ENCODE measurements around the gene BBS12.

Gene BBS12

GRCh38 chr4:122732329-122733026 is at the start of gene BBS12:
Gene BBS12, plus strand, starts transcription at chr4:122732704. Its CDS starts 9,189 bp downstream, at chr4:122741893.
- H2AFZ ChIP-seq (ENCODE audit: low read depth, low read length, severe bottlenecking), result peak within 1 kb of the TSS; percentile 91
- H4K20me1 ChIP-seq (ENCODE audit: low read depth, low read length), result no peaks in the 10 kb centered on the region
- H3K27ac ChIP-seq (ENCODE audit: low read depth, low read length), result no peak within 1 kb of the TSS
- TF ChIP-seq CTCF (IDR thresholded peaks at IDR 0.05; ENCODE audit: insufficient read depth, low read length, poor library complexity, severe bottlenecking) (no peak), EZH2phosphoT487 (conservative IDR thresholded peaks at IDR 0.05; ENCODE audit: low read length) (no peak)
- H3K9me2 ChIP-seq (replicated peaks; ENCODE audit: insufficient read depth, low read length), result no peaks in the 10 kb centered on the region
- peak within 1 kb of the TSS; percentile 45 for H3K9ac ChIP-seq (ENCODE audit: low read length)
- H3K27me3 ChIP-seq (ENCODE audit: low read length), result no peaks in the 10 kb centered on the region
- H3K9me3 ChIP-seq (ENCODE audit: insufficient read depth, low read length), result no peaks in the 10 kb centered on the region
- no peaks in the 10 kb centered on the region for H3F3A ChIP-seq (ENCODE audit: insufficient read depth)
- H3K36me3 ChIP-seq (ENCODE audit: low read length), result no peaks in the 10 kb centered on the region
- no peaks in the 10 kb centered on the region for H3K79me2 ChIP-seq (ENCODE audit: insufficient read depth, low read length)
- peak within 1 kb of the TSS; percentile 82 for H3K4me2 ChIP-seq (ENCODE audit: low read depth, low read length, poor library complexity, severe bottlenecking)
- H3K4me3 ChIP-seq (ENCODE audit: insufficient read depth, low read length, poor library complexity, severe bottlenecking), result peak within 1 kb of the TSS; percentile 67

GRCh38 chr4:122686691-122687090 is 45.8 kb upstream of the BBS12 start:
- Histone ChIP-seq H3K4me2 (ENCODE audit: low read depth, low read length, poor library complexity, severe bottlenecking) (no peak overlapping the region), H4K20me1 (ENCODE audit: low read depth, low read length) (no peaks in the 10 kb centered on the region), H2AFZ (ENCODE audit: low read depth, low read length, severe bottlenecking) (no peak overlapping the region), H3K79me2 (ENCODE audit: insufficient read depth, low read length) (no peaks in the 10 kb centered on the region), H3K9me3 (ENCODE audit: insufficient read depth, low read length) (no peaks in the 10 kb centered on the region), H3K4me3 (ENCODE audit: insufficient read depth, low read length, poor library complexity, severe bottlenecking) (no peak overlapping the region), H3F3A (ENCODE audit: insufficient read depth) (no peaks in the 10 kb centered on the region), H3K9me2 (replicated peaks; ENCODE audit: insufficient read depth, low read length) (no peaks in the 10 kb centered on the region), H3K27me3 (ENCODE audit: low read length) (no peaks in the 10 kb centered on the region), H3K36me3 (ENCODE audit: low read length) (no peaks in the 10 kb centered on the region), H3K27ac (ENCODE audit: low read depth, low read length) (no peak overlapping the region), H3K9ac (ENCODE audit: low read length) (no peak overlapping the region)
- TF ChIP-seq CTCF (IDR thresholded peaks at IDR 0.05; ENCODE audit: insufficient read depth, low read length, poor library complexity, severe bottlenecking), result no peak
- TF ChIP-seq EZH2phosphoT487 (conservative IDR thresholded peaks at IDR 0.05; ENCODE audit: low read length), result no peak

- Histone ChIP-seq H2AFZ (ENCODE audit: low read depth, low read length, severe bottlenecking) (no peak overlapping the region), H3K9ac (ENCODE audit: low read length) (no peak overlapping the region), H3F3A (ENCODE audit: insufficient read depth) (no peaks in the 10 kb centered on the region), H3K79me2 (ENCODE audit: insufficient read depth, low read length) (no peaks in the 10 kb centered on the region), H3K9me2 (replicated peaks; ENCODE audit: insufficient read depth, low read length) (no peaks in the 10 kb centered on the region), H4K20me1 (ENCODE audit: low read depth, low read length) (no peaks in the 10 kb centered on the region), H3K4me2 (ENCODE audit: low read depth, low read length, poor library complexity, severe bottlenecking) (no peak overlapping the region), H3K36me3 (ENCODE audit: low read length) (no peaks in the 10 kb centered on the region), H3K4me3 (ENCODE audit: insufficient read depth, low read length, poor library complexity, severe bottlenecking) (no peak overlapping the region), H3K27me3 (ENCODE audit: low read length) (no peaks in the 10 kb centered on the region), H3K27ac (ENCODE audit: low read depth, low read length) (no peak overlapping the region), H3K9me3 (ENCODE audit: insufficient read depth, low read length) (no peaks in the 10 kb centered on the region)
- TF ChIP-seq CTCF (IDR thresholded peaks at IDR 0.05; ENCODE audit: insufficient read depth, low read length, poor library complexity, severe bottlenecking), result no peak
- no peak for TF ChIP-seq EZH2phosphoT487 (conservative IDR thresholded peaks at IDR 0.05; ENCODE audit: low read length)
Observed at GRCh38 chr4:122687531-122688061, 44.9 kb upstream of the BBS12 start.

Data from SU-DHL-6 (cell line).